ENCODE data around the gene SUPT3H.
"Not testable (repeated sequence)": the region's sequence is repeated elsewhere in the genome, so short reads cannot be mapped to it uniquely, and the experiment has no call there.

The SUPT3H gene

DNA sequence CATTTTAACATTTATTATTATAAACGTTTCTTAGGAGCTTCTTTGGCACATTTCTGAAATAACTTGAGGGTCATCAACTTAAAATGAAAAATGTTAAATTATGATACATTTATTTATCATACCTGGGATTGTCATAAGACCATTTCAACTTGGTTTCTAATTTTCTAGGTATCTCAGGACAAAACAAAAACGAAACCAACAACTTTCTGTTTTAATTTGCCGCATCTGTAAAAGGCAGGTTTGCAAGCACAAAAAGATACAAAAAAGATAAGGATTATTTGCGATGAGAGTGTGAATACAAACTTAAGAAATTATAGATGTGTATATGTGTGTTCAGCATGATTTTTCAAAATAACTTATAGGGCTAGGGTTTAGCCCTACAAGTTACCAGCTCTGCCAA lies 444.6 kb downstream of the SUPT3H start:
- no peak for DNase-seq

- no peak for DNase-seq
These were observed 445.1 kb downstream of the SUPT3H start for GRCh38 chr6:44932651-44933091.

DNA sequence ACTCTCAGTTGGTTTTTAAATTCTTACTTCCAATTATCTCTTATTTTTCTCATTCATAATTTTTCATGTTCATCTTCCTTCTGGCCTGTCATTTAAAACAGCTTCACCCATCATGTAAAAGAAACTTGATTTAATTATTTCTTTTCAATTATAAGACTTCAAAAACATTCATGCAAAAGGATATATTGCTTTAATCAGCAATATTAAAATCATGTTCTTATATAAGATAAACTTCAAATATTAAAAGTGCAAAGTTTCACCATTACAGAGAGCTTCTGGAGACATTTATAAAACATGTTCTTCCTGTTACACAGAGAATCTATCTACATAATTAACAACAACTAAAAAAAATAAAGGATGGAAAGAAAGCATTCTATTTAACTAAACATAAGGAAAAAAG lies 446.3 kb downstream of the SUPT3H start:
- no peak for DNase-seq

- no peak for DNase-seq
These were observed 451.2 kb downstream of the SUPT3H start for GRCh38 chr6:44926556-44926955.

DNA sequence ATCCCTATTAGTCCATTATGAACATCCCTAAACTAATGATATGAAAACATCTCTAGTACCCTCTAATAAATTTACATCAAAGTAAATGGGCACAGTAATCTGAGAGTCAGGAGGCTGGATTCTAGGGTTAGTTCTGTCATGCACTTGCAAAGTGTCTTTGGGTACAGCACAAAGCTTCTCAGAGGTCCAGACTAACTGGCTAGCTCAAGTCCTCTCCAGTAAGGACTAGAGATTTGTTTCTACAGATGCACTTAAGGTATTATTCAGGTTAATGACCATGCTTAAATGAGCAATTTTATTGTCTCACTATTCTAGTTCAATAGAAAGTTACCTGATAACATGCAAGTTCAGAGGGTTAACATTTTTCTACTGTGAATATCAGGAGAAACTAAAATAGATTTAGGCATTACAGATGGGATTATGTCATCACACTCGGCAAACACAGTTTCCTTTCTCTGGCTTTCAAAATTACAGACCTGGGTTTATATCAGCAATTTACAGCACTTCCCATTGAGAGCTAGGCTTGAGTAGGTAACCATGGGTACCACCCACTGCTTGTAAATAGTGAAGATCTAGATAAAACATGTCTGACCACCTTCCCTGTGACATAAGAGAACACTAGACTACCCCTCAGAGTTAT lies 452.5 kb downstream of the SUPT3H start:
- peak; percentile 23 for DNase-seq

DNA sequence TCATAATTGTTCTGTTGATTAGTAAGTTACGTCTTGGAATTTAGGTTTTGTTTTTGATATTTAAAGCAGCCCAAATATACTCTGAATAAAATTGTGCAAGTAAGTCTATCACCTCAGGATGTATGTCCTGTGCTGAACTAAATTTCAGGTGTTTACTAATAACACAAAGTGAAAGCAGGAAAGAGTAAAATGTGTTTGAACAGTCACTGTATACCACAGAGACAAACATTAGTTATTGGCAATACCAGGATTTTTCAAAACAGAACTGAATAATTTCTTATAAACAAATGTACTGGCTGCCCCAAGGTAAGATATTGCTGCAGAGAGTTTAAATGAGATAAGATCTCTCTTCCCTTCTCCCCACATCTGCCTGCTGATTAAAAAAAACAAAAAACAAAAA lies 454.3 kb downstream of the SUPT3H start:
- no peak for DNase-seq

- no peak for DNase-seq
These were observed 455.9 kb downstream of the SUPT3H start for GRCh38 chr6:44921798-44922197.

DNA sequence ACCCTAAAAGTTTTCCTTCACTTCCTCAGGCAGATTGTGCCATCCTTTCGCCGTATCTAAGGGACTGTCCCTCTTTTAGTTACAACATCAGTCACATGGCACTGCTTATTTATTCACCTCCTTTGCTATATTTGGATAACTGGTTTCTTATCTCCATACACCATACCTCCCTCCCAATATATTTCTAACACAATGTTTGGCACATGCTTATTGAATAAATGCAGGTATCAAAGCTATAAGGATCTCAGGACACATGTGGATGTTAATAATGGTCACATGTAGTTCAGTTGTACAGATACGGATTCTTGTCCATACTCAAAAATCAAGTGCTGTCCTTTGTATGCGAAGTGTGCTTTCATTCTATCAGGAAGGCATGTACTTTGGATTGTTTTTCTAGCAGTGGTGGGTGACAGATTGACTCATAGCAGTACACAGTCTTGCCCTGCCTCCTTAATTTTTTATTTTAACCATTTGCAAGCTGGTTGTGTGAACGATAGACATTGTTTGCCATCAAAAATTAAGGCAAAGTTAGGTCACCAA lies 456.7 kb downstream of the SUPT3H start:
- DNase-seq = no peak

DNA sequence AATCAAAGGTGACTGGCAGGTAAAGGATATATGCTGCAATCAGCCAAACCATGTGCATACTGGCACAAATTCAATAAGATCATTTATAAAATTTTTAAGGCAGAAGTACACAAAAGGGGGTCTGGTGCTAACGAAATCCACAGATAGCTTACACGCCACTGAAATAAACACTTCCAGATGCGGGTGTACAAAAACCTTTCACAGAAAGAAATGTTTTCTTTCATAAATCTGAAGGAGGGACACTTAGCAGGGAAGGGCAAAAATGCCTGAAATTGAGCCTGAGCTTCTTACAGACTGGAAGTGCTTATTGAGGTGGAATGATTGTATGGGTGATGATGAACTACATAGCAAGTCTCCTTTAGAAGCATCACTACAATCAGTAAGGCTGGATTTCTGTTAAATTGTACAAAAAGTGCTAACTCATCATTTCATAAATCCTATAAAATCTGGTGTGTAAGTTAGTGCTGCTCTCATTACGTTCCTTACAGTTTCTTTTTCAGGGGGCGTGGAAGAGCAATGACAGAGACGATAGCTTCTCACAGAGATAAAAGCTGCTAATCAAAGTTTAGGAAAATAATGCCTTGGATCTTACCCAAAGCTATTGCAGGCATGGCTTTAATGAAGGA lies 458.9 kb downstream of the SUPT3H start:
- no peak for DNase-seq

DNA sequence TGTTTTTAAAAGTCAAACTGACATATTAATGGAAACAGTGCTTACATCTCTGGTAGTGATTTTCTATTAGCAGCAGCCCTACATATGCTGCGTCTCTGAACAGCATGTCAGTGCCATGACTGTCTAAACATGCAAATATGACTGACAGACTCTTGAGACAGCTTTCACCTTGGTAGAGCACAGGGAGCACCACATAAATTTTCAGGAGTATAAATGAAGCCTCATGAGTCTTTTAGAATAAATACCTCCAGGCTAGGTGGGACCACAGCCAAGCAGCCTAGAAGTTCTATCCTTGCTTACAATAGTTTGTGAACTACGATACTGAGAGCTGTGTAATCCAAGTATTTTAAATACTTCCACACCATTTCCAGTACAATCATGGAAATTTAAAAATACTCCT lies 460.3 kb downstream of the SUPT3H start:
- DNase-seq = no peak

- no peak for DNase-seq
These were observed 462.6 kb downstream of the SUPT3H start for GRCh38 chr6:44915111-44915510.

GRCh38 chr6:44914141-44914540 lies 463.6 kb downstream of the SUPT3H start:
- DNase-seq = no peak

GRCh38 chr6:44906761-44907160 lies 471.0 kb downstream of the SUPT3H start:
- DNase-seq = no peak

GRCh38 chr6:44900358-44900757 lies 477.4 kb downstream of the SUPT3H start:
- DNase-seq = peak; percentile 21

GRCh38 chr6:44898296-44898930 lies 479.3 kb downstream of the SUPT3H start:
- no peak for DNase-seq

GRCh38 chr6:44897316-44897715 lies 480.4 kb downstream of the SUPT3H start:
- no peak for DNase-seq

DNA sequence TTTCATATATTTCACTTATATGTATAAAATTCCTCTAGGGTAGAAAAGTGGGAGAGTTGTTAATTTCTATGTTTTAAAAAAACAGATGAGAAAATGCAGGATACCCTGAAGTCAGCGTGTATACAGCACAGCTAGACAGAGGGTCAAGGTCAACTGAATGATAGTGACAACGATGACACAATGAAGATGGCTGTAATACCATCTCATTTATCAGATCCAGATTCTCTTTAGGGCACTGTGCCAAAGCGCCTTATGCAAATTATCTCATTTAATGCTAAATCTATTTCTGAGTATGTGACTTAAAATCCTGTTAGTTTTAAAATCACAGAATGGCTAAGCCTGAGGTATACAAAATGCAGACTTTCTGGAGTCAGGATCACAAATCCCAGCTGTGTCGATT lies 481.0 kb downstream of the SUPT3H start:
- no peak for DNase-seq

GRCh38 chr6:44892579-44892978 lies 485.2 kb downstream of the SUPT3H start:
- no peak for DNase-seq

DNA sequence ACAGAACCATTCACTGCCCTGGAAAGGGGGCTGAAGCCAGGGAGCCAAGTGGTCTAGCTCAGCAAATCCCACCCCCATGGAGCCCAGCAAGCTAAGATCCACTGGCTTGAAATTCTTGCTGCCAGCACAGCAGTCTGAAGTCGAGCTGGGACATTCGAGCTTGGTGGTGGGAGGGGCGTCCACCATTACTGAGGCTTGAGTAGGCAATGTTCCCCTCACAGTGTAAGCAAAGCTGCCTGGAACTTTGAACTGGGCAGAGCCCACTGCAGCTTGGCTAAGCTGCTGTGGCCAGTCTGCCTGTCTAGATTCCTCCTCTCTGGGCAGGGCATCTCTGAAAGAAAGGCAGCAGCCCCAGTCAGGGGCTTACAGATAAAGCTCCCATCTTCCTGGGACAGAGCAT lies 498.7 kb downstream of the SUPT3H start:
- DNase-seq = not testable (repeated sequence)

GRCh38 chr6:44876638-44877037 lies 501.1 kb downstream of the SUPT3H start:
- DNase-seq = not testable (repeated sequence)

- no peak for DNase-seq
These were observed 508.3 kb downstream of the SUPT3H start for GRCh38 chr6:44869321-44869897.

DNA sequence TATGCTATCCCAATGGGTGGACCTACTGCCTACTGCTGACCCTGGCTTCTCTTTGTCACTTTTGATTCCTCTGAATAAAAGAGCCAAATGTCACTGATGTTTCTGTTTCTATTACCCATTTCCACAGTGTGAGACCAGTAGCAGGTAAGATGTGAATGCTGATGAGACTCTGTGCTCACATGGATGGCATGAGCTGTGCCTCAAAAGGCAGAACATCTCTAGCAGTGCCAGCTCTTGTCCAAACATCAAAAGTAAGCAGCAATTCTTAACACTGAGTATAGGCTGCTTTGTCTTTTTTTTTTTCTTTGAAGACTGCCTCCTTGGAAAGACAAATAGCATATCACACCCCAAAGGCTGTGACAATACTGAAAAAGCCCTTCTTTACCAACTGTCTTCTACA lies 508.8 kb downstream of the SUPT3H start:
- DNase-seq = no peak

DNA sequence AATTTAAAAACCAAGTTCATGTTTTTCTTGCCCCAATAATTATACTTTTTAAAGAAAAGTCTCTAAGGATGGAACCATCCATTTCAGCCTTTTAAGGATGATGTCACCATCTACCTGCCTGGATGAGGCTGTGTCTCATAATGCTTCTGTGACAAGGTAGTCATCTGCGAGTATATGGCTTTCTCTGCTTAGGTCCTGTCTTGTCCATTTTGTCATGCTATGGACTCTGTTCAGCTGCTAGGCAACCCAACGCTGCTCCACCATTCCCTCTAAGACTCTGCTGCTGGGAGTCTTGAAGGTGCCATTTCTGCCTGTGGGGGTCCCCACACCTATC lies 509.4 kb downstream of the SUPT3H start:
- DNase-seq = no peak

Data from SHP77 treated with DMSO at 0.1 percent for 48 hours (cell line).